ENCODE results near the gene SLCO4A1. TPM values are rescaled to one million over a fixed set of nuclear protein-coding genes. Genes with fewer than 3 reads are reported as not detected.

Gene SLCO4A1
- total and polyA plus RNA-seq, 11 donors: 1.00 to 54.0 (median 11.5) TPM

DNA sequence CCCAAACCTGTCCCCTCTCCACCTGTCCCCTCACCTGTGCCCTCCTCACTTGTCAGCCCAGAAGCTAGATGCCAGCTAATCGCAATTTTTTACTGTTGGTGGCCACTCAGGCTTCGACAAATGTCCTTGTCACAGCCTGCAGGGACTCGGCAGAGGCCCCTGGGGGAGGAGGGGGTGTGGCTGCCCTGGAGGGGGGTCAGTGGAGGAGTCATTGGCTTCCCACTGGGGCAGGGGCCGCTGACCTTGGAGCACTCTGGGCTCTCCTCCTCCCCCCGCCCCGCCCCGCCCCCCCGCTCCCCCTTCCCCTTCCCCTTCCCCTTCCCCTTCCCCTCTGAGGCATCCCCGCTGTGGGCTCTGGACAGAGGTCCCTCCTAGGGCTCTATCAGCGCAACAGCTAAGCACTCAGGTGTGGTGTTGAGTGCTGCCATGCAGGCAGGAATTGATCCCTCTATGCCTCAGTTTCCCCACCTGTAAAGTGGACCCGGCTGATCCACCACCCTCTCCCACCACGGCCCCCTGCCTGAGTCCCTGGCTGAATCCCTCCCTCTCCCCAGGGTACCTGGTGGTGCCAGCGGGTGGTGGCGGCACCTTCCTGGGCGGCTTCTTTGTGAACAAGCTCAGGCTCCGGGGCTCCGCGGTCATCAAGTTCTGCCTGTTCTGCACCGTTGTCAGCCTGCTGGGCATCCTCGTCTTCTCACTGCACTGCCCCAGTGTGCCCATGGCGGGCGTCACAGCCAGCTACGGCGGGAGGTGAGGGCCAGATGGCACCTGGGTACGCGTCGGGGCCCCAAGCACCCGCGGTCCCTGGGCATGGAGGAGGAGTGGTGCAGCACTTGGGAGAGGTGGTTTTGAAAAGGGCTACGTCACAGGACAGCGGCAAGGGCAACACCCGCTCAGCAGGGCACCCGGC lies 23.8 kb downstream of the SLCO4A1 start:
- ATAC-seq: no peak
- H3K4me1 ChIP-seq: peaks cover 0 to 27% (median 12%) of the 10 kb centered on the region in 12 donors
- 73 to 82% (median 75%) methylated on average over 28 to 32 of the region's 33 CpGs for WGBS, 4 donors
- peak in 1 of 5 donors; percentile 23 for DNase-seq
- H3K36me3 ChIP-seq: peaks cover 0 to 16% (median 0%) of the 10 kb centered on the region in 9 donors
- no peak for TF ChIP-seq CTCF (IDR thresholded peaks at IDR 0.05)
- TF ChIP-seq POLR2A (IDR thresholded peaks at IDR 0.05): no peak
- no peaks in the 10 kb centered on the region for H3K9me3 ChIP-seq
- no peaks in the 10 kb centered on the region for H3K27me3 ChIP-seq
- H3K4me3 ChIP-seq: no peak overlapping the region
- peak overlapping the region in 1 of 12 donors; percentile 1 for H3K27ac ChIP-seq
- intact Hi-C loops (cut with DNase I): loop anchor here in 5 of 10 donors (5.0 to 10.0 kb wide), 3 partner anchors 126 to 329 kb away; no protein-coding TSS in a partner anchor

GRCh38 chr20:62666736-62667529 lies 24.6 kb downstream of the SLCO4A1 start:
- DNase-seq: peak in 4 of 5 donors; percentile 70 to 78 (median 76)
- peaks cover 0 to 27% (median 12%) of the 10 kb centered on the region in 12 donors for H3K4me1 ChIP-seq
- no peak overlapping the region for H3K4me3 ChIP-seq
- intact Hi-C loops (cut with DNase I): loop anchor here in 5 of 10 donors (5.0 to 10.0 kb wide), 3 partner anchors 125 to 328 kb away; no protein-coding TSS in a partner anchor
- H3K27me3 ChIP-seq: no peaks in the 10 kb centered on the region
- peak overlapping the region in 1 of 12 donors; percentile 1 for H3K27ac ChIP-seq
- peaks cover 0 to 11% (median 0%) of the 10 kb centered on the region in 9 donors for H3K36me3 ChIP-seq
- ATAC-seq: peak; percentile 32 to 77 (median 54)
- no peaks in the 10 kb centered on the region for H3K9me3 ChIP-seq
- TF ChIP-seq CTCF (IDR thresholded peaks at IDR 0.05) (no peak), POLR2A (IDR thresholded peaks at IDR 0.05) (no peak)
- 48 to 61% (median 57%) methylated on average over 23 to 27 of the region's 27 CpGs for WGBS, 4 donors

DNA sequence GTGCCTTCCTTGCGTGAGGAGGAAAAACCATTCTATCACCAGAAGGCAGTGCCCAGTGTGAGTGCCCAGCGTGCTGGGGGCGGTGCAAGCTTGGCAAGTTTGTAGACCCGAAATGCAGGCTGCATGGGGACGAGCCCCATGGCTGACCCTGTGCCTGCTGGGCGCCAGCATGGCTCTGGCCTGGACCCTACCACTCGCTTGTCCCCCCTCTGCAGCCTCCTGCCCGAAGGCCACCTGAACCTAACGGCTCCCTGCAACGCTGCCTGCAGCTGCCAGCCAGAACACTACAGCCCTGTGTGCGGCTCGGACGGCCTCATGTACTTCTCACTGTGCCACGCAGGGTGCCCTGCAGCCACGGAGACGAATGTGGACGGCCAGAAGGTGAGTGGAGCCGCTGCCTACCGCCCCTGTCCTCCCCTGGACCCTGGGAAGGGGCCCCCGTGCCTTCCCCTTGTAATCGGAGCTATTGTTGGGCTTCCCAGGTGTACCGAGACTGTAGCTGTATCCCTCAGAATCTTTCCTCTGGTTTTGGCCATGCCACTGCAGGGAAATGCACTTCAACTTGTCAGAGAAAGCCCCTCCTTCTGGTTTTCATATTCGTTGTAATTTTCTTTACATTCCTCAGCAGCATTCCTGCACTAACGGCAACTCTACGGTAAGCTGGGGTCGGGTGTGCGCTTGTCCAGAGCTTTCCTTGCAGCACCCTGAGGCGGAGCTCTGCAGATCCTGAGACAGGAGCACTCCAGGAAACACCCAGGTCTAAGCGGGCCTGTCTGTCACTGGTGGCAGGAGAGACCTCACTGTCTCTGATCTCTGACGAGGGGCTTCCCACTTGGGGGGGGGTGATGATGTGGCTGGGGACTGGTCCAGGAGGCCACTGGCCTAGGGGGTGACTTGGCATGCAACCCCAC lies 25.5 kb downstream of the SLCO4A1 start:
- no peak for TF ChIP-seq CTCF (IDR thresholded peaks at IDR 0.05)
- intact Hi-C loops (cut with DNase I): loop anchor here (1.0 to 10.0 kb wide), 8 partner anchors 123 to 327 kb away; no protein-coding TSS in a partner anchor
- Histone ChIP-seq H3K9me3 (no peaks in the 10 kb centered on the region), H3K4me1 (peaks cover 0 to 27% (median 12%) of the 10 kb centered on the region in 12 donors), H3K27ac (peak overlapping the region in 1 of 12 donors; percentile 1), H3K36me3 (peaks cover 0 to 11% (median 0%) of the 10 kb centered on the region in 9 donors), H3K27me3 (no peaks in the 10 kb centered on the region), H3K4me3 (no peak overlapping the region)
- ATAC-seq (no peak), DNase-seq (no peak)
- 81 to 84% (median 82%) methylated on average over 28 to 30 of the region's 30 CpGs for WGBS, 4 donors
